Measurements from ENCODE around the gene PTPN9. TPM values are rescaled to one million over a fixed set of nuclear protein-coding genes. Genes with fewer than 3 reads are reported as not detected.

Gene PTPN9
- total and polyA plus RNA-seq, 4 experiments from 2014 or later, result 15.9 to 31.7 (median 21.5) TPM

- Mint-ChIP-seq H3K9me3 (no peaks in the 10 kb centered on the region), H3K27ac (no peak overlapping the region), H3K36me3 (peaks cover 44 to 61% of the 10 kb centered on the region in 2 donors), H3K4me3 (no peak overlapping the region), H3K4me1 (peaks cover 0 to 1% (median 0%) of the 10 kb centered on the region in 4 donors), H3K27me3 (no peaks in the 10 kb centered on the region)
- Histone ChIP-seq H3K9me3 (ENCODE audit: control insufficient read depth in 1 of 2, low read length in 2 of 2) (no peaks in the 10 kb centered on the region), H3K27ac (ENCODE audit: low read depth, low read length) (no peak overlapping the region), H3K4me1 (ENCODE audit: insufficient read depth, low read length) (no peaks in the 10 kb centered on the region), H3K36me3 (ENCODE audit: insufficient read depth, low read length) (peaks cover 50% of the 10 kb centered on the region), H3K27me3 (ENCODE audit: insufficient read depth, low read length) (no peaks in the 10 kb centered on the region), H3K4me3 (ENCODE audit: low read length in 2 of 2) (no peak overlapping the region)
- ChIA-PET POLR2A (ENCODE audit: partially characterized antibody) (no interaction called here), CTCF (ENCODE audit: partially characterized antibody) (no interaction called here)
- no peak for DNase-seq
- intact Hi-C loops (cut with micrococcal nuclease), result no loop called here
Measured at GRCh38 chr15:75468913-75469598, 110.1 kb downstream of the PTPN9 start.

- Mint-ChIP-seq H3K27ac (peak overlapping the region in 2 of 7 donors; percentile 42 to 73), H3K4me3 (no peak overlapping the region), H3K9me3 (peaks cover 0 to 3% (median 0%) of the 10 kb centered on the region in 8 donors), H3K36me3 (peaks cover 0 to 7% of the 10 kb centered on the region in 2 donors), H3K4me1 (peaks cover 7 to 9% (median 8%) of the 10 kb centered on the region in 4 donors), H3K27me3 (no peaks in the 10 kb centered on the region)
- Histone ChIP-seq H3K27ac (ENCODE audit: low read depth, low read length) (no peak overlapping the region), H3K4me3 (ENCODE audit: low read length in 2 of 2) (no peak overlapping the region), H3K4me1 (ENCODE audit: insufficient read depth, low read length) (peaks cover 7% of the 10 kb centered on the region), H3K36me3 (ENCODE audit: insufficient read depth, low read length) (no peaks in the 10 kb centered on the region), H3K27me3 (ENCODE audit: insufficient read depth, low read length) (no peaks in the 10 kb centered on the region), H3K9me3 (ENCODE audit: control insufficient read depth in 1 of 2, low read length in 2 of 2) (no peaks in the 10 kb centered on the region)
- ChIA-PET POLR2A (ENCODE audit: partially characterized antibody) (no interaction called here), CTCF (ENCODE audit: partially characterized antibody) (no interaction called here)
- intact Hi-C loops (cut with micrococcal nuclease), result no loop called here
- DNase-seq, result no peak
Measured at GRCh38 chr15:75460646-75461045, 118.5 kb downstream of the PTPN9 start.

- H3K27me3 ChIP-seq (ENCODE audit: insufficient read depth, low read length), result no peaks in the 10 kb centered on the region
- no peaks in the 10 kb centered on the region for H3K36me3 ChIP-seq (ENCODE audit: insufficient read depth, low read length)
- peaks cover 0 to 7% of the 10 kb centered on the region in 2 donors for H3K36me3 Mint-ChIP-seq
- no peak for DNase-seq
- H3K9me3 ChIP-seq (ENCODE audit: control insufficient read depth in 1 of 2, low read length in 2 of 2), result no peaks in the 10 kb centered on the region
- no peak overlapping the region for H3K4me3 Mint-ChIP-seq
- H3K27me3 Mint-ChIP-seq, result no peaks in the 10 kb centered on the region
- H3K4me1 Mint-ChIP-seq, result peaks cover 7 to 9% (median 8%) of the 10 kb centered on the region in 4 donors
- intact Hi-C loops (cut with micrococcal nuclease), result loop anchor here (10.0 kb wide), 1 partner anchor 1965 kb away; the partner anchor contains the start of genes HMG20A and PEAK1
- no peak overlapping the region for H3K27ac ChIP-seq (ENCODE audit: low read depth, low read length)
- POLR2A ChIA-PET (ENCODE audit: partially characterized antibody), result no interaction called here
- peaks cover 0 to 3% (median 0%) of the 10 kb centered on the region in 8 donors for H3K9me3 Mint-ChIP-seq
- peak overlapping the region in 3 of 7 donors; percentile 17 to 70 (median 63) for H3K27ac Mint-ChIP-seq
- no peak overlapping the region for H3K4me3 ChIP-seq (ENCODE audit: low read length in 2 of 2)
- CTCF ChIA-PET (ENCODE audit: partially characterized antibody), result no interaction called here
- peaks cover 7% of the 10 kb centered on the region for H3K4me1 ChIP-seq (ENCODE audit: insufficient read depth, low read length)
Measured at GRCh38 chr15:75459581-75459980, 119.5 kb downstream of the PTPN9 start.

GRCh38 chr15:75456710-75457109 is 122.4 kb downstream of the PTPN9 start:
- Histone ChIP-seq H3K36me3 (ENCODE audit: insufficient read depth, low read length) (no peaks in the 10 kb centered on the region), H3K4me3 (ENCODE audit: low read length in 2 of 2) (peak overlapping the region in 1 of 2 donors; percentile 72), H3K27me3 (ENCODE audit: insufficient read depth, low read length) (no peaks in the 10 kb centered on the region), H3K9me3 (ENCODE audit: control insufficient read depth in 1 of 2, low read length in 2 of 2) (no peaks in the 10 kb centered on the region), H3K4me1 (ENCODE audit: insufficient read depth, low read length) (peaks cover 20% of the 10 kb centered on the region), H3K27ac (ENCODE audit: low read depth, low read length) (peak overlapping the region; percentile 98)
- H3K36me3 Mint-ChIP-seq, result peaks cover 0 to 14% of the 10 kb centered on the region in 2 donors
- H3K9me3 Mint-ChIP-seq, result peaks cover 0 to 1% (median 0%) of the 10 kb centered on the region in 8 donors
- H3K4me1 Mint-ChIP-seq, result peaks cover 14 to 34% (median 20%) of the 10 kb centered on the region in 4 donors
- peak overlapping the region; percentile 68 to 98 (median 93) for H3K27ac Mint-ChIP-seq
- intact Hi-C loops (cut with micrococcal nuclease), result loop anchor here (10.0 kb wide), 1 partner anchor 1968 kb away; the partner anchor contains the start of genes HMG20A and PEAK1
- peaks cover 0 to 2% of the 10 kb centered on the region in 2 donors for H3K27me3 Mint-ChIP-seq
- peak overlapping the region in 7 of 8 donors; percentile 92 to 96 (median 95) for H3K4me3 Mint-ChIP-seq
- ChIA-PET CTCF (ENCODE audit: partially characterized antibody) (interaction anchor here (0.6 to 2.0 kb wide), 3 partner anchors 89 to 184 kb away, joined by 5 to 9 read pairs (median 7); partner anchors contain the start of genes IMP3 and MAN2C1), POLR2A (ENCODE audit: partially characterized antibody) (interaction anchor here (1.4 to 7.2 kb wide), 7 partner anchors 9 to 190 kb away, joined by 6 to 222 read pairs (median 41); partner anchors contain the start of genes IMP3, MAN2C1, SNUPN and SNX33)
- DNase-seq, result no peak

GRCh38 chr15:75455982-75456531 is 123.1 kb downstream of the PTPN9 start:
- peaks cover 0 to 16% of the 10 kb centered on the region in 2 donors for H3K36me3 Mint-ChIP-seq
- H3K27ac Mint-ChIP-seq, result peak overlapping the region; percentile 91 to 98 (median 95)
- Histone ChIP-seq H3K9me3 (ENCODE audit: control insufficient read depth in 1 of 2, low read length in 2 of 2) (no peaks in the 10 kb centered on the region), H3K4me3 (ENCODE audit: low read length in 2 of 2) (peak overlapping the region; percentile 72 to 86), H3K27ac (ENCODE audit: low read depth, low read length) (peak overlapping the region; percentile 98), H3K4me1 (ENCODE audit: insufficient read depth, low read length) (peaks cover 20% of the 10 kb centered on the region), H3K27me3 (ENCODE audit: insufficient read depth, low read length) (no peaks in the 10 kb centered on the region), H3K36me3 (ENCODE audit: insufficient read depth, low read length) (no peaks in the 10 kb centered on the region)
- peak in 2 of 5 donors; percentile 60 to 75 for DNase-seq
- intact Hi-C loops (cut with micrococcal nuclease), result loop anchor here (1.0 to 10.0 kb wide), 2 partner anchors 88 to 1969 kb away; partner anchors contain the start of genes HMG20A, MAN2C1 and PEAK1
- H3K27me3 Mint-ChIP-seq, result peaks cover 0 to 2% of the 10 kb centered on the region in 2 donors
- CTCF ChIA-PET (ENCODE audit: partially characterized antibody), result interaction anchor here (0.6 to 5.6 kb wide), 7 partner anchors 10 to 184 kb away, joined by 3 to 62 read pairs (median 4); partner anchors contain the start of genes IMP3 and MAN2C1
- peaks cover 14 to 38% (median 20%) of the 10 kb centered on the region in 4 donors for H3K4me1 Mint-ChIP-seq
- H3K9me3 Mint-ChIP-seq, result peaks cover 0 to 1% (median 0%) of the 10 kb centered on the region in 8 donors
- H3K4me3 Mint-ChIP-seq, result peak overlapping the region; percentile 92 to 98 (median 95)
- POLR2A ChIA-PET (ENCODE audit: partially characterized antibody), result interaction anchor here (0.6 to 7.2 kb wide), 25 partner anchors 10 to 841 kb away, joined by 3 to 222 read pairs (median 6); partner anchors contain the start of genes C15orf39, CLK3, IMP3 and MAN2C1

- POLR2A ChIA-PET (ENCODE audit: partially characterized antibody), result interaction anchor here (0.6 to 7.2 kb wide), 29 partner anchors 9 to 841 kb away, joined by 3 to 222 read pairs (median 5); partner anchors contain the start of genes C15orf39, CLK3, IMP3 and MAN2C1
- H3K9me3 Mint-ChIP-seq, result peaks cover 0 to 1% (median 0%) of the 10 kb centered on the region in 8 donors
- Histone ChIP-seq H3K27ac (ENCODE audit: low read depth, low read length) (peak overlapping the region; percentile 98), H3K9me3 (ENCODE audit: control insufficient read depth in 1 of 2, low read length in 2 of 2) (no peaks in the 10 kb centered on the region), H3K36me3 (ENCODE audit: insufficient read depth, low read length) (no peaks in the 10 kb centered on the region), H3K4me1 (ENCODE audit: insufficient read depth, low read length) (peaks cover 20% of the 10 kb centered on the region), H3K27me3 (ENCODE audit: insufficient read depth, low read length) (no peaks in the 10 kb centered on the region), H3K4me3 (ENCODE audit: low read length in 2 of 2) (peak overlapping the region; percentile 76 to 86)
- H3K36me3 Mint-ChIP-seq, result peaks cover 0 to 17% of the 10 kb centered on the region in 2 donors
- peak overlapping the region; percentile 92 to 98 (median 95) for H3K4me3 Mint-ChIP-seq
- H3K27me3 Mint-ChIP-seq, result peaks cover 0 to 2% of the 10 kb centered on the region in 2 donors
- peak; percentile 85 to 91 (median 86) for DNase-seq
- intact Hi-C loops (cut with micrococcal nuclease), result loop anchor here (1.0 to 10.0 kb wide), 2 partner anchors 87 to 1969 kb away; partner anchors contain the start of genes HMG20A, MAN2C1 and PEAK1
- H3K4me1 Mint-ChIP-seq, result peaks cover 15 to 39% (median 21%) of the 10 kb centered on the region in 4 donors
- peak overlapping the region; percentile 91 to 98 (median 95) for H3K27ac Mint-ChIP-seq
- CTCF ChIA-PET (ENCODE audit: partially characterized antibody), result interaction anchor here (0.6 to 5.6 kb wide), 6 partner anchors 11 to 185 kb away, joined by 3 to 62 read pairs (median 6); partner anchors contain the start of genes IMP3 and MAN2C1
Measured at GRCh38 chr15:75455424-75455981, 123.6 kb downstream of the PTPN9 start.

Measured in CD4-positive, alpha-beta memory T cell (primary cell).